ENCODE data around the gene HOXD1. TPM values are rescaled to one million over a fixed set of nuclear protein-coding genes. Genes with fewer than 3 reads are reported as not detected.

The HOXD1 gene
- total RNA-seq, 2 experiments from 2014 or later, result not detected

GRCh38 chr2:176164201-176164600, 24.3 kb upstream of the HOXD1 start:
- ATAC-seq, result no peak
- CTCF ChIA-PET, result interaction anchor here (1.2 to 5.5 kb wide), 2 partner anchors 24 to 37 kb away, joined by 3 to 34 read pairs; no protein-coding TSS in a partner anchor
- H3K27ac Mint-ChIP-seq, result no peak overlapping the region
- POLR2A ChIA-PET, result no interaction called here
- no peak for DNase-seq
- peaks cover 84% of the 10 kb centered on the region for H3K27me3 Mint-ChIP-seq
- intact Hi-C loops (cut with micrococcal nuclease), result loop anchor here (5.0 kb wide), 1 partner anchor 42 kb away; the partner anchor contains the start of gene HOXD9
- no peak for TF ChIP-seq CTCF (IDR thresholded peaks at IDR 0.05)
- peaks cover 4% of the 10 kb centered on the region for H3K9me3 Mint-ChIP-seq
- H3K4me1 Mint-ChIP-seq (ENCODE audit: low read depth), result peaks cover 13% of the 10 kb centered on the region
- H3K36me3 Mint-ChIP-seq (ENCODE audit: low read depth), result peaks cover 3% of the 10 kb centered on the region
- H3K4me3 Mint-ChIP-seq, result peak overlapping the region; percentile 15

- ATAC-seq, result no peak
- Mint-ChIP-seq H3K27me3 (peaks cover 85% of the 10 kb centered on the region), H3K36me3 (ENCODE audit: low read depth) (peaks cover 3% of the 10 kb centered on the region), H3K9me3 (peaks cover 4% of the 10 kb centered on the region), H3K4me3 (no peak overlapping the region), H3K4me1 (ENCODE audit: low read depth) (peaks cover 11% of the 10 kb centered on the region), H3K27ac (no peak overlapping the region)
- ChIA-PET CTCF (interaction anchor here (1.2 to 5.5 kb wide), 2 partner anchors 25 to 38 kb away, joined by 3 to 34 read pairs; no protein-coding TSS in a partner anchor), POLR2A (no interaction called here)
- TF ChIP-seq CTCF (IDR thresholded peaks at IDR 0.05), result no peak
- DNase-seq, result no peak
- intact Hi-C loops (cut with micrococcal nuclease), result loop anchor here (5.0 kb wide), 1 partner anchor 42 kb away; the partner anchor contains the start of gene HOXD9
Measured at GRCh38 chr2:176164611-176165369, 23.7 kb upstream of the HOXD1 start.

DNA sequence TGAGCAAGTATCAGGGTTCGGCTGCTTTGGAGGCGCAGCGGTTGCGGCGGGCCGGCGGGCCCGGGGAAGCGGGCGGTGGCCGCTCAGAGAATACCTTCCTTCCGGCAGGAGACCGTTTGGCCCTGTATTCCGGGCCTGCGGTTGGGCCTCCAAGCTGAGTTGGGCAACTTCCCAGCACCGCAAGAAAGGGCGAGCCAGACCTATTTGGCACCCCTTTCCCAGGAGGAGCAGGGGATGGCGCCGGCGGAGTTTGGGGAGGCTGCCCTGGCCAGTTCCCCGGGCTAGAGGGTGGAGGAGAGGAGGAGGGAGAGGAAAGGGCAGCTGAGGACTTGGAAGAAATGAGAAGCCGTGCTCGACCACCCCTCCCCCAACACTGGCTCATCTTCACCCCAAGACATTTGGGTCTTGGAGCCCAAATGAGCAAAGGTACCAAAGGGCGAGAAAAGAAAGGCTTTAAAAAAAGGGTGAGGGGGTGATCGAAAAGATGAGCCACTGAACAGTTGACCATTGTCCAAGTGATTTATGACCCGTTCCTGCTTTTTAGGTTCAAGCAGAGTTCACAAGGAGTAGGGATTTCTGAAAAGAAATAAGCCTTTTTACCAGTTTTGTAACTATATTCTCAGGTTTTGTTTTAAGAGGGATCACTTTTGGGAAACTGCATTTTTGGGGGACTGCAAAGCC, 23.0 kb upstream of the HOXD1 start:
- ATAC-seq (no peak), DNase-seq (no peak)
- H3K27me3 Mint-ChIP-seq, result peaks cover 85% of the 10 kb centered on the region
- no peak overlapping the region for H3K4me3 Mint-ChIP-seq
- H3K4me1 Mint-ChIP-seq (ENCODE audit: low read depth), result peaks cover 11% of the 10 kb centered on the region
- H3K36me3 Mint-ChIP-seq (ENCODE audit: low read depth), result peaks cover 3% of the 10 kb centered on the region
- no peak for TF ChIP-seq CTCF (IDR thresholded peaks at IDR 0.05)
- H3K27ac Mint-ChIP-seq, result no peak overlapping the region
- CTCF ChIA-PET, result interaction anchor here (1.2 kb wide), 1 partner anchor 39 kb away, joined by 3 read pairs; no protein-coding TSS in a partner anchor
- POLR2A ChIA-PET, result no interaction called here
- intact Hi-C loops (cut with micrococcal nuclease), result no loop called here
- H3K9me3 Mint-ChIP-seq, result peaks cover 4% of the 10 kb centered on the region

- intact Hi-C loops (cut with micrococcal nuclease), result no loop called here
- Mint-ChIP-seq H3K27me3 (peaks cover 84% of the 10 kb centered on the region), H3K36me3 (ENCODE audit: low read depth) (peaks cover 3% of the 10 kb centered on the region), H3K27ac (no peak overlapping the region), H3K4me1 (ENCODE audit: low read depth) (peaks cover 11% of the 10 kb centered on the region), H3K9me3 (peaks cover 4% of the 10 kb centered on the region), H3K4me3 (no peak overlapping the region)
- DNase-seq (no peak), ATAC-seq (no peak)
- CTCF ChIA-PET, result no interaction called here
- no peak for TF ChIP-seq CTCF (IDR thresholded peaks at IDR 0.05)
- POLR2A ChIA-PET, result no interaction called here
Measured at GRCh38 chr2:176166272-176166671, 22.2 kb upstream of the HOXD1 start.

- Mint-ChIP-seq H3K27me3 (peaks cover 81% of the 10 kb centered on the region), H3K36me3 (ENCODE audit: low read depth) (peaks cover 3% of the 10 kb centered on the region), H3K27ac (no peak overlapping the region), H3K4me1 (ENCODE audit: low read depth) (peaks cover 13% of the 10 kb centered on the region), H3K4me3 (no peak overlapping the region), H3K9me3 (peaks cover 5% of the 10 kb centered on the region)
- TF ChIP-seq CTCF (IDR thresholded peaks at IDR 0.05), result no peak
- intact Hi-C loops (cut with micrococcal nuclease), result no loop called here
- ChIA-PET POLR2A (interaction anchor here (0.6 kb wide), 1 partner anchor 87 kb away, joined by 3 read pairs; no protein-coding TSS in a partner anchor), CTCF (no interaction called here)
- ATAC-seq (no peak), DNase-seq (no peak)
Measured at GRCh38 chr2:176167398-176167797, 21.1 kb upstream of the HOXD1 start.

Measured in activated CD8-positive, alpha-beta T cell treated with anti-CD3 and anti-CD28 coated beads for 36 hours (primary cell).